ENCODE results near the gene ANXA10. TPM values are rescaled to one million over a fixed set of nuclear protein-coding genes. Genes with fewer than 3 reads are reported as not detected.

Gene ANXA10
- total RNA-seq, 2 donors from 2014 or later = not detected

DNA sequence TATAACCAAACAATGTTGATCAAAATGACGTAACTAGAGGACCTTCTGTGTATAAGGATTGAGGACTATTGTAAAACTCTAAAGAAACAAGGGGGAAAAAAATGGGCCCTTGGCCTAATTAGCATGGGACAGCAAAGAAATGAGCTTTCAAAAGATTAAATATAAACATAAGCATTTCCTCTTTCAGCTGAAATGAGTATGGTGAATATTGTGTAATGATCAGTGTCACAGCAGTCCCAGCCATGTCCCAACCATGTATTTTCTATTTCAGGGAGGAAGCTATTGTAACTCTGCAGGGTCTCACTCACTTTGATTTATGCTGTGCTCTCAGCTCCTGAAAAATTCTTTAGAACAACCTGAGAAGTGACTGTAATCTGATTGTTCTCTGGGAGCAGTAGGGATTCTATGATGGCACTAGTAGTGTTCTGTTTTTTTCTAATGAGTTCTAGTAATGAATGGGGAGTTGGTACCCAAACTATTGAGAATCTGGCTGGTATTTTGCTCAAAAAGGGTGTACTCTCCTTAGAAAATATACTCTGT, 25.8 kb downstream of the ANXA10 start:
- intact Hi-C loops (cut with DNase I) = no loop called here
- Histone ChIP-seq H3K4me3 (no peak overlapping the region), H3K36me3 (no peaks in the 10 kb centered on the region), H3K27ac (no peak overlapping the region), H3K4me1 (replicated peaks) (no peaks in the 10 kb centered on the region), H3K27me3 (replicated peaks; ENCODE audit: insufficient read depth) (no peaks in the 10 kb centered on the region), H3K9me3 (no peaks in the 10 kb centered on the region)
- no peak for TF ChIP-seq POLR2A (IDR thresholded peaks at IDR 0.05)
- no peak for TF ChIP-seq POLR2AphosphoS5 (IDR thresholded peaks at IDR 0.05)
- TF ChIP-seq, protein P1, sequence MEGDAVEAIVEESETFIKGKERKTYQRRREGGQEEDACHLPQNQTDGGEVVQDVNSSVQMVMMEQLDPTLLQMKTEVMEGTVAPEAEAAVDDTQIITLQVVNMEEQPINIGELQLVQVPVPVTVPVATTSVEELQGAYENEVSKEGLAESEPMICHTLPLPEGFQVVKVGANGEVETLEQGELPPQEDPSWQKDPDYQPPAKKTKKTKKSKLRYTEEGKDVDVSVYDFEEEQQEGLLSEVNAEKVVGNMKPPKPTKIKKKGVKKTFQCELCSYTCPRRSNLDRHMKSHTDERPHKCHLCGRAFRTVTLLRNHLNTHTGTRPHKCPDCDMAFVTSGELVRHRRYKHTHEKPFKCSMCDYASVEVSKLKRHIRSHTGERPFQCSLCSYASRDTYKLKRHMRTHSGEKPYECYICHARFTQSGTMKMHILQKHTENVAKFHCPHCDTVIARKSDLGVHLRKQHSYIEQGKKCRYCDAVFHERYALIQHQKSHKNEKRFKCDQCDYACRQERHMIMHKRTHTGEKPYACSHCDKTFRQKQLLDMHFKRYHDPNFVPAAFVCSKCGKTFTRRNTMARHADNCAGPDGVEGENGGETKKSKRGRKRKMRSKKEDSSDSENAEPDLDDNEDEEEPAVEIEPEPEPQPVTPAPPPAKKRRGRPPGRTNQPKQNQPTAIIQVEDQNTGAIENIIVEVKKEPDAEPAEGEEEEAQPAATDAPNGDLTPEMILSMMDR (IDR thresholded peaks at IDR 0.05) = no peak
- no peak for DNase-seq (ENCODE audit: low spot score)
- WGBS = 78% methylated on average over 1 of the region's 1 CpG

DNA sequence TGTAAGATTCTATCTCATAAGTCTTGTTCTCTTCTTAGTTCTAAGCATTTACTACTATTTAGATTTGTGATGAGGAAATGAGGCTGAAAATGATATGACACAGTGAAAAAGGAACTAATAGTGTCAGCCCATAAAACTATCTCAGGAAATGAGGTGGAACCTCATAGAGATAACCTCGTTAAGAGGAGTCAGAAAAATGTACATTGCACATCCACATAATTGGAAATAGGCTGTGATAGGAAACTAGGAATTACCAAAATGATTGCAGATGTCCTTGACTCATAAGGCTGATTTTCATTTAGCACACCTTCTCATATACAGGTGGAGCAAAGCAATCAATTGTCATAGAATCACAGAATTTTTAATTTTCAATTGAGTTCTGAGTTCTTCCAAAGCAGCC, 26.8 kb downstream of the ANXA10 start:
- no peak for DNase-seq (ENCODE audit: low spot score)
- no peaks in the 10 kb centered on the region for H3K36me3 ChIP-seq
- H3K4me1 ChIP-seq (replicated peaks) = no peaks in the 10 kb centered on the region
- no peak overlapping the region for H3K4me3 ChIP-seq
- WGBS = 42% methylated on average over 1 of the region's 1 CpG
- H3K27me3 ChIP-seq (replicated peaks; ENCODE audit: insufficient read depth) = no peaks in the 10 kb centered on the region
- H3K27ac ChIP-seq = no peak overlapping the region
- no peaks in the 10 kb centered on the region for H3K9me3 ChIP-seq
- TF ChIP-seq POLR2AphosphoS5 (IDR thresholded peaks at IDR 0.05) (no peak), POLR2A (IDR thresholded peaks at IDR 0.05) (no peak)
- TF ChIP-seq, protein P1 (IDR thresholded peaks at IDR 0.05) = no peak
- intact Hi-C loops (cut with DNase I) = no loop called here

DNA sequence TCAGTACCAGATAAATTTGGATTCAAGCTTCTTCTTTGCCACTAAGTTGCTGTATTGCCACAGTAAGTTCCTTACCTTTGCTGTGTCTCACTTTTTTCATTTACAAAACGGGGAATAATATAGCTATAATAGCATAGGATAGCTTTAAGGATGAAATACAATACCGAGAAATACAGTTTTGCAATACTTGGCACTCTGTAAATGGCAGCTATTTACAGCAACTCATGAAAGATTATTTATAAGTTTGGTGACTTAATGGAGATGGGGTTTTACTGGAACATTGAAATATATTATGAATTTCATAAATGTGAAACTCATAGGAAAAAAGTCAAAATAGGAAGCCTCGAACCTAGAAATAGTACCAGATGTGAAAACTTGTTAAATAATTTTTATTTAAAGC, 27.6 kb downstream of the ANXA10 start:
- Histone ChIP-seq H3K4me1 (replicated peaks) (no peaks in the 10 kb centered on the region), H3K36me3 (no peaks in the 10 kb centered on the region), H3K27ac (no peak overlapping the region), H3K27me3 (replicated peaks; ENCODE audit: insufficient read depth) (no peaks in the 10 kb centered on the region), H3K4me3 (no peak overlapping the region), H3K9me3 (no peaks in the 10 kb centered on the region)
- TF ChIP-seq POLR2A (IDR thresholded peaks at IDR 0.05) = no peak
- no peak for TF ChIP-seq POLR2AphosphoS5 (IDR thresholded peaks at IDR 0.05)
- TF ChIP-seq, protein P1 (IDR thresholded peaks at IDR 0.05) = no peak
- intact Hi-C loops (cut with DNase I) = no loop called here
- no peak for DNase-seq (ENCODE audit: low spot score)
- WGBS = 58% methylated on average over 3 of the region's 3 CpGs

DNA sequence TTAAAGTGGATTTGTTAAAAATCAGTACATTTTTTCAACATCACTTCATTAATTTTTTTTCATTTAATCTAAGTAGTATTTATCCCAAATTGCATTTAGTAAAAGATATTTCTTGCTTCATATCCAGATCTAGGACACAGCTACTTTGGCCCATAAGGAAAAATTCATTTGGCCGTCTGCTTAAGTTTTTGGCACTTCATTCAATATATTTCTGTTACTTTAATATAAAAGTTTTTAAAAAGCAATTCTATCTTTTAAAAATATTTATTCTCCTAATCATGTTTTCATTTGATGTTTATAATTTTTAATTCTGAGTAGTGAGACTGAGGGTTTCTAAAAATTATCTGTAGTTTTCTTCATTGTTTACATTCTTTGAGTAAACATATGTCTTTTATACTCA, 28.5 kb downstream of the ANXA10 start:
- TF ChIP-seq POLR2AphosphoS5 (IDR thresholded peaks at IDR 0.05) (no peak), POLR2A (IDR thresholded peaks at IDR 0.05) (no peak)
- TF ChIP-seq, protein P1 (IDR thresholded peaks at IDR 0.05) = no peak
- H3K4me3 ChIP-seq = no peak overlapping the region
- 62% methylated on average over 1 of the region's 1 CpG for WGBS
- H3K27me3 ChIP-seq (replicated peaks; ENCODE audit: insufficient read depth) = no peaks in the 10 kb centered on the region
- H3K4me1 ChIP-seq (replicated peaks) = no peaks in the 10 kb centered on the region
- no peak overlapping the region for H3K27ac ChIP-seq
- DNase-seq (ENCODE audit: low spot score) = no peak
- H3K9me3 ChIP-seq = no peaks in the 10 kb centered on the region
- intact Hi-C loops (cut with DNase I) = no loop called here
- no peaks in the 10 kb centered on the region for H3K36me3 ChIP-seq

DNA sequence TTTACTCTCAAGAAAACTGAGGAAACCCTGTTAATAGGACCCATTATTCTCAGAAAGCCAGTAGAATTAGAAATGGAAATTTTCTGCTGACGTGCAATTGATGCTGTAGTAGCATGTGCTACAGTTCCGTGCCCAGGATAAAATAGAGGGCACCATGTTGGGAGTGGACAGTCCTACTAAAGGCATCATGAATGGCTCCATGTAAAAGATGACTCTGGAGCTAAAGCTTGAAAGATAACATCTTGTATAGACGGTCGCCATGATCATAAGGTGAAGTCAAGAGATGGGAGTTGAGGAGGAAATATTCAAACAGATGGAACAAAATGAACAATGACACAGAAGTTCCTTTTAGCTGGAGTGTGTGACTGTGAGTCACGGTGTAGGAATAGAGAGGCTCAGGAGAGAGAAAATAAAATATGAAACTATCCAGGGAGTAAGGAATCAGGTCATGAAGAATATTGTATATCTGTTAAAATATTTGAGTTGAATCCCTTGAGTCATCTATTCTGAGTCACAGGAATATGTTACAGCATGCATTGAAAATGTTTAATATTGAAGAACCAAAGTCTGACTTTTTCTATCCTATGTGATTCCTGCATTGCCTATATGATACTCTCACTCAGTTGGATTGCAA, 31.8 kb downstream of the ANXA10 start:
- no peak for DNase-seq (ENCODE audit: low spot score)
- WGBS = 85% methylated on average over 5 of the region's 5 CpGs

More for the DNA sequence above, 31.8 kb downstream of the ANXA10 start:
- TF ChIP-seq, protein P1 (IDR thresholded peaks at IDR 0.05) = no peak
- TF ChIP-seq POLR2AphosphoS5 (IDR thresholded peaks at IDR 0.05) = no peak
- H3K27ac ChIP-seq = no peak overlapping the region
- H3K4me1 ChIP-seq (replicated peaks) = no peaks in the 10 kb centered on the region
- no peaks in the 10 kb centered on the region for H3K9me3 ChIP-seq
- intact Hi-C loops (cut with DNase I) = no loop called here
- no peaks in the 10 kb centered on the region for H3K27me3 ChIP-seq (replicated peaks; ENCODE audit: insufficient read depth)
- no peaks in the 10 kb centered on the region for H3K36me3 ChIP-seq
- H3K4me3 ChIP-seq = no peak overlapping the region
